Effector CD8-positive, alpha-beta T cell (primary cell): ENCODE results near the gene GABRG3.

Experiments
- DNase-seq: peaks from one replicate; lab custom pipeline; 2025; lab: John Stamatoyannopoulos, UW

The GABRG3 gene

GRCh38 chr15:27064080-27064479, 93.1 kb downstream of the GABRG3 start:
- DNase-seq, result no peak

- no peak for DNase-seq
Measured at GRCh38 chr15:27065151-27065550, 94.2 kb downstream of the GABRG3 start.

GRCh38 chr15:27065785-27066184, 94.8 kb downstream of the GABRG3 start:
- DNase-seq, result no peak

GRCh38 chr15:27066446-27066845, 95.5 kb downstream of the GABRG3 start:
- DNase-seq, result no peak

GRCh38 chr15:27067175-27067574, 96.2 kb downstream of the GABRG3 start:
- no peak for DNase-seq

GRCh38 chr15:27070841-27071240, 99.9 kb downstream of the GABRG3 start:
- no peak for DNase-seq

GRCh38 chr15:27074179-27074578, 103.2 kb downstream of the GABRG3 start:
- no peak for DNase-seq

GRCh38 chr15:27077790-27078189, 106.8 kb downstream of the GABRG3 start:
- no peak for DNase-seq

GRCh38 chr15:27081676-27082418, 110.9 kb downstream of the GABRG3 start:
- DNase-seq, result no peak

GRCh38 chr15:27082526-27082925, 111.5 kb downstream of the GABRG3 start:
- no peak for DNase-seq

GRCh38 chr15:27084844-27085243, 113.9 kb downstream of the GABRG3 start:
- DNase-seq, result no peak

GRCh38 chr15:27086149-27086548, 115.2 kb downstream of the GABRG3 start:
- no peak for DNase-seq

GRCh38 chr15:27086805-27087204, 115.8 kb downstream of the GABRG3 start:
- DNase-seq, result no peak

- DNase-seq, result no peak
Measured at GRCh38 chr15:27087651-27088583, 116.9 kb downstream of the GABRG3 start.

- no peak for DNase-seq
Measured at GRCh38 chr15:27088584-27089232, 117.7 kb downstream of the GABRG3 start.

- no peak for DNase-seq
Measured at GRCh38 chr15:27089233-27089586, 118.2 kb downstream of the GABRG3 start.

- DNase-seq, result no peak
Measured at GRCh38 chr15:27089676-27090075, 118.7 kb downstream of the GABRG3 start.

- DNase-seq, result no peak
Measured at GRCh38 chr15:27091270-27091940, 120.4 kb downstream of the GABRG3 start.

- DNase-seq, result no peak
Measured at GRCh38 chr15:27092390-27092789, 121.4 kb downstream of the GABRG3 start.

- DNase-seq, result no peak
Measured at GRCh38 chr15:27094235-27094634, 123.3 kb downstream of the GABRG3 start.

GRCh38 chr15:27095886-27096624, 125.1 kb downstream of the GABRG3 start:
- DNase-seq, result no peak
